ENCODE data around the gene BRWD1. TPM values are rescaled to one million over a fixed set of nuclear protein-coding genes. Genes with fewer than 3 reads are reported as not detected.

Gene BRWD1
- total RNA-seq, 4 donors from 2014 or later, result 64.8 to 99.9 (median 86.9) TPM

- no peaks in the 10 kb centered on the region for H3K9me3 ChIP-seq
- peaks cover 0 to 92% (median 0%) of the 10 kb centered on the region in 3 donors for H3K36me3 ChIP-seq
Observed at GRCh38 chr21:39269620-39270019, 43.8 kb downstream of the BRWD1 start.

DNA sequence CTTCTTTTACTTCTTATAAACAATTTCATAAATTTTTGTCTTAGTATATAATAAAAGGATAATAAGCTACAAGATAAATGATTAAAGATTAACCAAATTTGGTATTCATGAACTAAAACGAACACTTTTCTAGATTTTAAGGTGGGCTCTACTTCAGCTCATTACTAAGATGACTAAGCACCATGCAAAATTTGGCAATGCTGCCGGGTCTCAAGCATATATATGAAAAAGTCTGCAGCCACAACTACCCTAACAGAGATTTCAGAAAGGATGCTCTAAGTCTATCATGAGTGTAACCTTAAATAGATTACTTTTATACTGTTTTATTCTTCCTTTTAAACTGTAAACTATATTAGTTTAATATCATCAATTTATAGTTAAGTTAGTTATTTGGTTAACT is 47.8 kb downstream of the BRWD1 start:
- DNase-seq, result no peak
- H3K4me3 ChIP-seq, result no peak overlapping the region
- H3K4me1 ChIP-seq, result no peaks in the 10 kb centered on the region
- TF ChIP-seq, protein P1, sequence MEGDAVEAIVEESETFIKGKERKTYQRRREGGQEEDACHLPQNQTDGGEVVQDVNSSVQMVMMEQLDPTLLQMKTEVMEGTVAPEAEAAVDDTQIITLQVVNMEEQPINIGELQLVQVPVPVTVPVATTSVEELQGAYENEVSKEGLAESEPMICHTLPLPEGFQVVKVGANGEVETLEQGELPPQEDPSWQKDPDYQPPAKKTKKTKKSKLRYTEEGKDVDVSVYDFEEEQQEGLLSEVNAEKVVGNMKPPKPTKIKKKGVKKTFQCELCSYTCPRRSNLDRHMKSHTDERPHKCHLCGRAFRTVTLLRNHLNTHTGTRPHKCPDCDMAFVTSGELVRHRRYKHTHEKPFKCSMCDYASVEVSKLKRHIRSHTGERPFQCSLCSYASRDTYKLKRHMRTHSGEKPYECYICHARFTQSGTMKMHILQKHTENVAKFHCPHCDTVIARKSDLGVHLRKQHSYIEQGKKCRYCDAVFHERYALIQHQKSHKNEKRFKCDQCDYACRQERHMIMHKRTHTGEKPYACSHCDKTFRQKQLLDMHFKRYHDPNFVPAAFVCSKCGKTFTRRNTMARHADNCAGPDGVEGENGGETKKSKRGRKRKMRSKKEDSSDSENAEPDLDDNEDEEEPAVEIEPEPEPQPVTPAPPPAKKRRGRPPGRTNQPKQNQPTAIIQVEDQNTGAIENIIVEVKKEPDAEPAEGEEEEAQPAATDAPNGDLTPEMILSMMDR (IDR thresholded peaks at IDR 0.05), result no peak
- no peak for TF ChIP-seq POLR2A (IDR thresholded peaks at IDR 0.05)
- peaks cover 0 to 88% (median 0%) of the 10 kb centered on the region in 3 donors for H3K36me3 ChIP-seq
- no peak overlapping the region for H3K27ac ChIP-seq
- no peaks in the 10 kb centered on the region for H3K9me3 ChIP-seq
- no peaks in the 10 kb centered on the region for H3K27me3 ChIP-seq

More at GRCh38 chr21:39269620-39270019, 43.8 kb downstream of the BRWD1 start:
- Histone ChIP-seq H3K4me3 (no peak overlapping the region), H3K27me3 (no peaks in the 10 kb centered on the region), H3K27ac (no peak overlapping the region), H3K4me1 (no peaks in the 10 kb centered on the region)
- no peak for DNase-seq
- TF ChIP-seq, protein P1 (IDR thresholded peaks at IDR 0.05), result no peak

DNA sequence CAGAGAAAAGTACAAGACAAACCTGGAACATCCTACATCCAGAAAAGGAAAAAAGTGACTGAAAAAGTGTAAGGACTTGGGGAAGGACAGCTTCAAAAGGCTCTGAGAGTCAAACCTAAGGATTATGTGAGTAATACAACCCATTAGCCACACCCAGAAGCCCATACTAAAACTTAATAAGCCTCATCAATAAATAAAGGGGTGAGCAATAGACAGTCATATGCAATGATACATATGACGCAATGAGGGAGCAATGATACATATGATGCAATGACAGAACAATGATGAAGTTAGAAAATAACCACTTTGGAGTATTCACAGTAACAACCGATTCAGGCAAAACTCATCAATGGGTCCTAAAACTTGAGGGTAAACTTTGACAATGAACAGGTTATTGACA is 50.1 kb downstream of the BRWD1 start:
- no peak for TF ChIP-seq POLR2A (IDR thresholded peaks at IDR 0.05)
- TF ChIP-seq, protein P1 (IDR thresholded peaks at IDR 0.05), result no peak
- peaks cover 0 to 72% (median 0%) of the 10 kb centered on the region in 3 donors for H3K36me3 ChIP-seq
- no peaks in the 10 kb centered on the region for H3K9me3 ChIP-seq
- peaks cover 0 to 13% (median 0%) of the 10 kb centered on the region in 4 donors for H3K4me1 ChIP-seq
- no peak overlapping the region for H3K4me3 ChIP-seq
- no peak overlapping the region for H3K27ac ChIP-seq
- DNase-seq, result no peak
- no peaks in the 10 kb centered on the region for H3K27me3 ChIP-seq

GRCh38 chr21:39258207-39258606 is 55.2 kb downstream of the BRWD1 start:
- Histone ChIP-seq H3K4me3 (no peak overlapping the region), H3K9me3 (no peaks in the 10 kb centered on the region), H3K27ac (no peak overlapping the region), H3K27me3 (no peaks in the 10 kb centered on the region), H3K4me1 (peaks cover 0 to 13% (median 0%) of the 10 kb centered on the region in 4 donors), H3K36me3 (peaks cover 0 to 76% (median 0%) of the 10 kb centered on the region in 3 donors)
- no peak for TF ChIP-seq POLR2A (IDR thresholded peaks at IDR 0.05)
- TF ChIP-seq, protein P1 (IDR thresholded peaks at IDR 0.05), result no peak
- DNase-seq, result no peak

DNA sequence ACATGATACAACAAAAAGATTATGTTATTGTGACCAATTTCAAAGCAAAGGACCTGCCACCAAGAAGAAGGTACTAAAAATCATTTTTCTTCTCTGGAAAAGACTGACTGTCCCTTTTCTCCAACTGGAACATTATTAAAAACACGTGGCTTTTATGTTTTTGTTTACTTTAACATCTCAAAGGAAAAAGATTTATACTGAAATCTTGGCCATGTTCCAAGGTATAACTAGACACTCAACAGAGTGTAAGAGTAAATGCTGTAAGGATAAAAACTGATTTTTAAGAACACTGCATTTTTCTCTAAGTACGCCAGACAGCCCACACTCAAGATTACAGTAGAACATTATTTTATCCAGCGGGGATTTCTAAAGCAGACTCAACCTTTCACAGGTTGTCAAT is 62.1 kb downstream of the BRWD1 start:
- Histone ChIP-seq H3K4me3 (no peak overlapping the region), H3K27ac (no peak overlapping the region), H3K27me3 (no peaks in the 10 kb centered on the region), H3K9me3 (no peaks in the 10 kb centered on the region), H3K36me3 (peaks cover 0 to 76% (median 0%) of the 10 kb centered on the region in 3 donors), H3K4me1 (peaks cover 0 to 9% (median 0%) of the 10 kb centered on the region in 4 donors)
- DNase-seq, result no peak
- TF ChIP-seq POLR2A (IDR thresholded peaks at IDR 0.05), result no peak
- TF ChIP-seq, protein P1 (IDR thresholded peaks at IDR 0.05), result no peak

- no peak for DNase-seq
- H3K4me3 ChIP-seq, result no peak overlapping the region
- TF ChIP-seq, protein P1 (IDR thresholded peaks at IDR 0.05), result no peak
- no peak for TF ChIP-seq POLR2A (IDR thresholded peaks at IDR 0.05)
- no peak overlapping the region for H3K27ac ChIP-seq
- no peaks in the 10 kb centered on the region for H3K9me3 ChIP-seq
- H3K4me1 ChIP-seq, result no peaks in the 10 kb centered on the region
- H3K36me3 ChIP-seq, result peaks cover 0 to 67% (median 0%) of the 10 kb centered on the region in 3 donors
- H3K27me3 ChIP-seq, result no peaks in the 10 kb centered on the region
Observed at GRCh38 chr21:39238275-39238674, 75.2 kb downstream of the BRWD1 start.
